Activated naive CD4-positive, alpha-beta T cell treated with anti-CD3 and anti-CD28 coated beads, Interleukin-2, amount 10 ng/mL, durations not matched to agents 7 days and 5 days (primary cell): ENCODE measurements around the gene HTT-AS.

Source experiments
- CTCF ChIA-PET: fragments of 350-600 bp; sonication (Branson Sonifier 250); formaldehyde crosslinking; loops from one replicate; lab custom pipeline; 2021; ENCODE audit warnings: antibody characterized with exemption; lab: Charles Lee
- DNase-seq: peaks from one replicate; pipeline ENCODE4 v3.0.0-alpha.2; 2020
- H3K27ac Mint-ChIP-seq: one replicate; pipeline ENCODE4 v1.8.0; 2021; ENCODE audit warnings: mild to moderate bottlenecking, moderate library complexity, mixed read lengths
- H3K27me3 Mint-ChIP-seq: one replicate; pipeline ENCODE4 v1.8.0; 2021; ENCODE audit warnings: mild to moderate bottlenecking, mixed read lengths
- H3K36me3 Mint-ChIP-seq: one replicate; pipeline ENCODE4 v1.8.0; 2021; ENCODE audit warnings: mixed read lengths
- H3K4me1 Mint-ChIP-seq: one replicate; pipeline ENCODE4 v1.8.0; 2021; ENCODE audit warnings: mixed read lengths
- H3K4me3 Mint-ChIP-seq: one replicate; pipeline ENCODE4 v1.8.0; 2021; ENCODE audit warnings: mild to moderate bottlenecking, moderate library complexity, mixed read lengths
- H3K9me3 Mint-ChIP-seq: one replicate; pipeline ENCODE4 v1.8.0; 2021; ENCODE audit warnings: mixed read lengths

The HTT-AS gene

GRCh38 chr4:3037957-3038461 is 36.3 kb downstream of the HTT-AS start:
- Mint-ChIP-seq H3K27ac (peak overlapping the region; percentile 86), H3K4me3 (peak overlapping the region; percentile 39), H3K36me3 (peaks cover 1% of the 10 kb centered on the region), H3K9me3 (no peaks in the 10 kb centered on the region), H3K4me1 (peaks cover 55% of the 10 kb centered on the region), H3K27me3 (peaks cover 41% of the 10 kb centered on the region)
- peak; percentile 49 for DNase-seq
- CTCF ChIA-PET: interaction anchor here (0.6 to 3.3 kb wide), 14 partner anchors 10 to 332 kb away, joined by 3 to 19 read pairs (median 4); partner anchors contain the start of genes GRK4 and NOP14

DNA sequence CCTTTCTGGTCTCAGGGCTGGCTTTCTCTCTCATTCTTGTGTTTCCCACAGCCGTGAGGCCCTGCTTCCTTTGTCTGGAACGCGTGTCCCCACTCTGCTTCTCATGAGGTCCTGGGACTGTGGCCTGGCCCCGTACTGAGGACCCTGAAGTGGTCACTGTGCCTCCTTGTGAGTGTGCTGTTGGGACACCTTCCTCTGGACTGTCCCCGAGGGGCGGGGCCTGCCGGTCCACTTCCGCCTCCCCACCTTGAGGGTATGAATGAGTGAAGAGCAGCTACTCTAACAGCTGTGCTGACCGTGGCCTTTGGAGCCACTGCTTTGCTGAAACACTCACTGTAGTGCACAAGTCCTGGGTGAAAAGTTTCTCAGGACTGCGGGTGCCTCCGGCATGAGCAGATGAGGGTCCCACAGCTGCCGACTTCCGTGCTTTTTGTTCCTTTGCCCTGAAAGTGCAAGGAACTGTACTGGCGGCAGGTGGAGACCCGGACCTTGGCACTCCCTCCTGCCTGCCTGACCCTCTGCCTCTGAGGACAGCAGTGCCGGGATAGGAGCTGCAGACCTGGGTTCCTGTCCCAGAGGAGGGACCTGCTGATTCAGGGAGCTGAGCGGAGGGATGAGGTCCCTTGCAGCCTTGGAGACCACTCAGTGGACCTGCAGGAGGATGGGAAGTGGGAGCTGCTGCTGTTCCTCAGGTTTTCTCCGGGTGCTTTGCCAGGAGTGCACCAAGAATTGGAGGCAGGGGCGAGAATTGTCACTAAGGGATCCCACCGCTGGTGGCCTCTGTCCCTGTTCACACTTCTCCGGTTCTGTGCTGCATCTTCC is 38.0 kb downstream of the HTT-AS start:
- Mint-ChIP-seq H3K4me1 (peaks cover 38% of the 10 kb centered on the region), H3K27ac (no peak overlapping the region), H3K27me3 (peaks cover 44% of the 10 kb centered on the region), H3K36me3 (no peaks in the 10 kb centered on the region), H3K4me3 (no peak overlapping the region), H3K9me3 (no peaks in the 10 kb centered on the region)
- no peak for DNase-seq
- CTCF ChIA-PET: interaction anchor here (1.4 to 3.3 kb wide), 5 partner anchors 13 to 88 kb away, joined by 4 to 19 read pairs (median 4); no protein-coding TSS in a partner anchor

- Mint-ChIP-seq H3K36me3 (no peaks in the 10 kb centered on the region), H3K27me3 (peaks cover 51% of the 10 kb centered on the region), H3K4me1 (peaks cover 33% of the 10 kb centered on the region), H3K27ac (no peak overlapping the region), H3K4me3 (no peak overlapping the region), H3K9me3 (no peaks in the 10 kb centered on the region)
- CTCF ChIA-PET: interaction anchor here (1.4 kb wide), 1 partner anchor 81 kb away, joined by 4 read pairs; no protein-coding TSS in a partner anchor
- no peak for DNase-seq
These were observed 38.7 kb downstream of the HTT-AS start for GRCh38 chr4:3035674-3036073.

DNA sequence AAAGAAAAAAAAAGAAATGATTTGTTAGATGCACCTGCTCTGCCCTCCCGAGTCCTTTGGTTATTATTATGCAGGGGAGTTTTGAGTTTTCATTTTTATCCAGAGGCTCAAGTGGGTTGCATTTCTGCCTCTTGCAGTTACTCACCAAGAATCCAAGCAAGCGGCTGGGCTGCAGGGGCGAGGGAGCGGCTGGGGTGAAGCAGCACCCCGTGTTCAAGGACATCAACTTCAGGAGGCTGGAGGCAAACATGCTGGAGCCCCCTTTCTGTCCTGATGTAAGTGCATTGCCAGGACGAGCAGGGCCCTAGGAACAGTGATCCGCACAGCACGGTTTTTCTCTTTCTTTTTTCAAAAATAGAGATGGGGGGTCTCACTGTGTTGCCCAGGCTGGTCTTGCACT is 39.1 kb downstream of the HTT-AS start:
- Mint-ChIP-seq H3K27ac (no peak overlapping the region), H3K9me3 (no peaks in the 10 kb centered on the region), H3K4me3 (no peak overlapping the region), H3K36me3 (no peaks in the 10 kb centered on the region), H3K4me1 (peaks cover 29% of the 10 kb centered on the region), H3K27me3 (peaks cover 53% of the 10 kb centered on the region)
- DNase-seq: no peak
- CTCF ChIA-PET: interaction anchor here (1.4 kb wide), 2 partner anchors 57 to 87 kb away, joined by 4 read pairs; no protein-coding TSS in a partner anchor

- no peak overlapping the region for H3K27ac Mint-ChIP-seq
- H3K4me3 Mint-ChIP-seq: no peak overlapping the region
- no peaks in the 10 kb centered on the region for H3K9me3 Mint-ChIP-seq
- CTCF ChIA-PET: interaction anchor here (0.6 to 1.7 kb wide), 4 partner anchors 12 to 86 kb away, joined by 3 to 4 read pairs (median 4); no protein-coding TSS in a partner anchor
- H3K27me3 Mint-ChIP-seq: peaks cover 53% of the 10 kb centered on the region
- H3K36me3 Mint-ChIP-seq: no peaks in the 10 kb centered on the region
- peak; percentile 12 for DNase-seq
- peaks cover 22% of the 10 kb centered on the region for H3K4me1 Mint-ChIP-seq
These were observed 40.1 kb downstream of the HTT-AS start for GRCh38 chr4:3034231-3034630.

DNA sequence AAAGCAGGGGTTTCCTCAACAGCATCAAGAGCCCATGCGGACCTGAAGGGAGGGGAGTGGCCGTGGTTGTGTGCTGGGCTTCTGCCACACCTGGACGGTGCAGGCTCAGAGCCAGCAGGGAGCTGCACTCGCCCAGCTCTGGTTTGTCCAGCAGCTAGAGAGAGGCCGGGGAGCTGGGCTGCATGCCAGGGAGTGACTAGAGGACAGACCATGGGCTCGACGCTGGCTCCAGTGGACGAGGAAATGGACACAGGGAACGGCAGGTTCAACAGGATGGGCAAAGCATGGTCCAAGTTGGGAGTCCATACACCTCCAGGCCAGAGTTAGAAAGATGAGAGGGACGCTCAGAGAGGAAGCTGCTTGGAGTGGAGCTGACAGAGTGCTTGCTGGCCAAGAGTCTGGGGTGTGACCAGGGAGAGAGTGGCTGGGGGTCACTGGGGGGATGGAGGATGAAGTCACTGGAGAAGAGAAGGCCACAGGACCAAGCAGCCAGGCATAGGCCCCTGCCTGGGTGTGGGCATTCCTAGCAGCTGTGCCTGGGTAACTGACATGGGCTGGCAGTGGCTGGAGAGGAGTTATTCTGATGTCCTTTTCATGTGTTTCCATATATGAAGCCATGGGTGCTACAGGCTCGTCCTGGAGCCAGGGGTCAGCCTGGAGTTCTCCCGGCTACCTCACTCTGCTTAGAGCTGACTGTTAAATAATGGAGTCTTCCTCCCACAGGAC is 42.8 kb downstream of the HTT-AS start:
- H3K4me3 Mint-ChIP-seq: no peak overlapping the region
- H3K4me1 Mint-ChIP-seq: no peaks in the 10 kb centered on the region
- CTCF ChIA-PET: interaction anchor here (1.1 kb wide), 1 partner anchor 8 kb away, joined by 3 read pairs; no protein-coding TSS in a partner anchor
- peaks cover 47% of the 10 kb centered on the region for H3K27me3 Mint-ChIP-seq
- DNase-seq: no peak
- no peaks in the 10 kb centered on the region for H3K36me3 Mint-ChIP-seq
- H3K9me3 Mint-ChIP-seq: no peaks in the 10 kb centered on the region
- no peak overlapping the region for H3K27ac Mint-ChIP-seq

- Mint-ChIP-seq H3K9me3 (no peaks in the 10 kb centered on the region), H3K27me3 (peaks cover 40% of the 10 kb centered on the region), H3K36me3 (no peaks in the 10 kb centered on the region), H3K4me1 (no peaks in the 10 kb centered on the region), H3K4me3 (no peak overlapping the region), H3K27ac (no peak overlapping the region)
- DNase-seq: no peak
- CTCF ChIA-PET: no interaction called here
These were observed 43.6 kb downstream of the HTT-AS start for GRCh38 chr4:3030566-3031356.

- CTCF ChIA-PET: no interaction called here
- H3K36me3 Mint-ChIP-seq: no peaks in the 10 kb centered on the region
- H3K27me3 Mint-ChIP-seq: peaks cover 32% of the 10 kb centered on the region
- H3K9me3 Mint-ChIP-seq: no peaks in the 10 kb centered on the region
- H3K4me3 Mint-ChIP-seq: no peak overlapping the region
- no peaks in the 10 kb centered on the region for H3K4me1 Mint-ChIP-seq
- DNase-seq: no peak
- no peak overlapping the region for H3K27ac Mint-ChIP-seq
These were observed 44.9 kb downstream of the HTT-AS start for GRCh38 chr4:3029464-3029863.

- no peak for DNase-seq
- CTCF ChIA-PET: no interaction called here
- Mint-ChIP-seq H3K27ac (peak overlapping the region; percentile 28), H3K36me3 (no peaks in the 10 kb centered on the region), H3K4me1 (no peaks in the 10 kb centered on the region), H3K4me3 (no peak overlapping the region), H3K9me3 (peaks cover 9% of the 10 kb centered on the region), H3K27me3 (peaks cover 33% of the 10 kb centered on the region)
These were observed 47.8 kb downstream of the HTT-AS start for GRCh38 chr4:3026540-3026939.

DNA sequence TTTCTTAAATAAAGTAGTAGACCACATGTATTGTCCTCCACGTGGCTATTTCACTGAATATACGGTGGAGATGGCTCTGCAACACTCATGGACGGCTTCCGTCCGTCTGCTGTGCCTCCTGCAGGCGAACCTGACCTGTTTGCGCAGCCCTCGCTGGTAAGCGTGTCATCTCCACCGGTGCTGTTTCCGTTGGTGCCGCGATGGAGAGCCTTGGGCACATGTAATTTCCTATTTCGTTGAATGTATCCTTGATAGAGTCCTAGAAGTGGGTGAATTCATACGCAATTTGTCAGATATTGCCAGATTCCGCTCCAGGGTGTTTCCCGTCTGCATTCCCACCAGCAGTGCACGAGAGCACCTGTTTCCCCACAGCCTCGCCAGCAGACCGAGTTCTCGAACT is 48.5 kb downstream of the HTT-AS start:
- Mint-ChIP-seq H3K4me3 (no peak overlapping the region), H3K27ac (no peak overlapping the region), H3K27me3 (peaks cover 33% of the 10 kb centered on the region), H3K4me1 (peaks cover 5% of the 10 kb centered on the region), H3K36me3 (no peaks in the 10 kb centered on the region), H3K9me3 (peaks cover 9% of the 10 kb centered on the region)
- CTCF ChIA-PET: no interaction called here
- DNase-seq: no peak

GRCh38 chr4:3022651-3023050 is 51.7 kb downstream of the HTT-AS start:
- Mint-ChIP-seq H3K36me3 (no peaks in the 10 kb centered on the region), H3K4me3 (no peak overlapping the region), H3K27me3 (peaks cover 32% of the 10 kb centered on the region), H3K27ac (no peak overlapping the region), H3K9me3 (peaks cover 9% of the 10 kb centered on the region), H3K4me1 (peaks cover 5% of the 10 kb centered on the region)
- no peak for DNase-seq
- CTCF ChIA-PET: no interaction called here

DNA sequence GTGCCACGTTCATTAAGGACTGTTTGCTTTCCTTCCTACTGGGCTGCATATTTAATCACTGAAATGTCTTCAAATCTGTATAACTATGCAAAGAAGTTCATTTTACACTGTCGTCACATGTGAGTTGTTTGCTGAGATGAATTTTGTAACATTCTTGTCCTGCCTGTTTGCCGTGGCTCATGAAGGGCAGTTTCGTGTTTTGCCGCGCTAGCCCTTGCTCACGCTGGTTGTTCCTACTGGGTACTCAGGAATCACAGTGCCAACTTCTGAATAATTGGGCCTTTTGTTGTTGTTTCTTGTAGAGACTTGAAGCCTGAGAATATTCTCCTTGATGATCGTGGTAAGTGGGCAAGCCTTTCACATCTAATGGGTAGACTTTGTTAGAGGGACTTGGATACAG is 52.2 kb downstream of the HTT-AS start:
- peaks cover 5% of the 10 kb centered on the region for H3K4me1 Mint-ChIP-seq
- DNase-seq: no peak
- peaks cover 9% of the 10 kb centered on the region for H3K9me3 Mint-ChIP-seq
- no peak overlapping the region for H3K27ac Mint-ChIP-seq
- peaks cover 32% of the 10 kb centered on the region for H3K27me3 Mint-ChIP-seq
- CTCF ChIA-PET: no interaction called here
- no peaks in the 10 kb centered on the region for H3K36me3 Mint-ChIP-seq
- H3K4me3 Mint-ChIP-seq: no peak overlapping the region

DNA sequence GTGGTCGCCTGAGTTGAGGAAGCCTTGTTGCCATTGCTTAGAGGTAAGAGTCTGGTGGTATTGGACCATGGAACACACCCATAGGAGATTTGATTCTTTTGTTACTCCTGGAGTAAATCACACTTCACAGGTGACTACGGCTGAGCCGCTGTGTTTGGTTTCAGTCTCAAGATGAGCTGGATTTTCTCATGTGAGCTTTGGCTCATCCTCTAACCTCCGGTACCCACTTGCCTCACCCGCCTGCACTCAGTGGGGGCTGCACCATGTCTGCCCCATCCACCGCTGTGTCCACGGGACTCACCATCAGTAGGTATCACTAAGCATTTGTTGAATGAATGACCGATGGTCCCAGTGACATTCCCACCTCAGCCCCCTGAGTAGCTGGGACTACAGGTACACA is 52.7 kb downstream of the HTT-AS start:
- H3K4me1 Mint-ChIP-seq: peaks cover 5% of the 10 kb centered on the region
- no peaks in the 10 kb centered on the region for H3K36me3 Mint-ChIP-seq
- no peak overlapping the region for H3K4me3 Mint-ChIP-seq
- peaks cover 9% of the 10 kb centered on the region for H3K9me3 Mint-ChIP-seq
- H3K27me3 Mint-ChIP-seq: peaks cover 37% of the 10 kb centered on the region
- DNase-seq: no peak
- CTCF ChIA-PET: no interaction called here
- no peak overlapping the region for H3K27ac Mint-ChIP-seq
